Measurements from ENCODE around the gene LECT2. TPM values are rescaled to one million over a fixed set of nuclear protein-coding genes. Genes with fewer than 3 reads are reported as not detected.

LECT2 gene
- not detected in 2 replicates for total RNA-seq

DNA sequence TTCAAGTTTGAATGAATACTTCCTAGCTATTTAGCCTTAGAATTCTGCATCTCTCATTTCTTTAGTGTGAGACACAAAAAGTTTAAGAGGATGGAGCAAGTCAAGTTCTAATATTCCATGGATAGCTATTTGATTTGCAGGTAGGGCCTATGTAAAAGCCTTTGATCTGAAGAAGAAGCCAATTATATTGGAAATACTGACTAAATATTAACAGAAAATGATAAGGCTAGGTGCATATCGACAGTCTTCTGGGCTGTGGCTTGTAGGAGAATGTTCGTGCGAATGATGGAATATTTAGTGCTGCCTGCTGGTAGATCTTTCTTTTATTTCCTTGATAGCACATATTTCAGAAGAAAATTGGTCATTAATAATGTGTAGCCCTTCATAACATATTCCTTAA is at the start of gene LECT2:
Gene LECT2 (minus strand): TSS at position 85 of the 400 bp plus-strand sequence. CDS start 150 bp downstream, outside the sequence.

Other genes with a start within 250 kb of the LECT2 start
- gene SLC25A48, start 120.3 kb downstream of the LECT2 start, total RNA-seq: not detected in 2 replicates
- gene IL9, start 59.1 kb downstream of the LECT2 start, total RNA-seq: not detected in 2 replicates
- 957 and 1,161 TPM in 2 replicates for gene TGFBI, start 74.0 kb upstream of the LECT2 start, total RNA-seq
- gene SMAD5, start 177.9 kb upstream of the LECT2 start, total RNA-seq: 32.6 and 41.2 TPM in 2 replicates
- gene SMIM32, start 238.2 kb upstream of the LECT2 start, total RNA-seq: not detected in 2 replicates